ENCODE data around the gene DLL3. TPM values are rescaled to one million over a fixed set of nuclear protein-coding genes. Genes with fewer than 3 reads are reported as not detected.

DLL3 gene
- total RNA-seq, 2 experiments from 2014 or later, result 4.4 TPM

- no peak for TF ChIP-seq CTCF (conservative IDR thresholded peaks at IDR 0.05; ENCODE audit: low read length)
- no peak for TF ChIP-seq EZH2phosphoT487 (IDR thresholded peaks at IDR 0.05; ENCODE audit: borderline replicate concordance, low read depth, low read length)
- CTCF ChIA-PET (ENCODE audit: unreplicated experiment), result no interaction called here
- BruUV-seq (replicated peaks), result no TSS peak
- Histone ChIP-seq H3K36me3 (ENCODE audit: insufficient read depth, low read length) (peaks cover 69% of the 10 kb centered on the region), H2AFZ (ENCODE audit: low read length) (no peak overlapping the region), H3K27ac (ENCODE audit: low read depth, low read length, poor library complexity, severe bottlenecking) (no peak overlapping the region), H3K4me2 (ENCODE audit: low read length) (no peak overlapping the region), H3K4me1 (ENCODE audit: insufficient read depth, low read length, poor library complexity, severe bottlenecking) (no peaks in the 10 kb centered on the region), H4K20me1 (ENCODE audit: insufficient read depth, low read length) (no peaks in the 10 kb centered on the region), H3K9me2 (ENCODE audit: insufficient read depth, low read length) (no peaks in the 10 kb centered on the region), H3K4me3 (ENCODE audit: low read depth, low read length, poor library complexity, severe bottlenecking) (no peak overlapping the region), H3K79me2 (ENCODE audit: insufficient read depth, low read depth, low read length) (no peaks in the 10 kb centered on the region), H3K9me3 (ENCODE audit: low read length) (no peaks in the 10 kb centered on the region)
- intact Hi-C loops (cut with micrococcal nuclease; ENCODE audit: unreplicated experiment), result no loop called here
- POLR2A ChIA-PET, result no interaction called here
- no peak for DNase-seq (ENCODE audit: low spot score)
Observed at GRCh38 chr19:39489756-39490155, 9.0 kb upstream of the DLL3 start.

- intact Hi-C loops (cut with micrococcal nuclease; ENCODE audit: unreplicated experiment), result no loop called here
- Histone ChIP-seq H3K4me2 (ENCODE audit: low read length) (no peak overlapping the region), H3K36me3 (ENCODE audit: insufficient read depth, low read length) (peaks cover 45% of the 10 kb centered on the region), H4K20me1 (ENCODE audit: insufficient read depth, low read length) (no peaks in the 10 kb centered on the region), H3K27ac (ENCODE audit: low read depth, low read length, poor library complexity, severe bottlenecking) (no peak overlapping the region), H3K9me2 (ENCODE audit: insufficient read depth, low read length) (no peaks in the 10 kb centered on the region), H3K79me2 (ENCODE audit: insufficient read depth, low read depth, low read length) (no peaks in the 10 kb centered on the region), H3K9me3 (ENCODE audit: low read length) (no peaks in the 10 kb centered on the region), H2AFZ (ENCODE audit: low read length) (no peak overlapping the region), H3K4me3 (ENCODE audit: low read depth, low read length, poor library complexity, severe bottlenecking) (no peak overlapping the region), H3K4me1 (ENCODE audit: insufficient read depth, low read length, poor library complexity, severe bottlenecking) (peaks cover 3% of the 10 kb centered on the region)
- CTCF ChIA-PET (ENCODE audit: unreplicated experiment), result no interaction called here
- DNase-seq (ENCODE audit: low spot score), result no peak
- BruUV-seq (replicated peaks), result no TSS peak
- POLR2A ChIA-PET, result no interaction called here
- TF ChIP-seq EZH2phosphoT487 (IDR thresholded peaks at IDR 0.05; ENCODE audit: borderline replicate concordance, low read depth, low read length) (no peak), CTCF (conservative IDR thresholded peaks at IDR 0.05; ENCODE audit: low read length) (no peak)
Observed at GRCh38 chr19:39492225-39492624, 6.5 kb upstream of the DLL3 start.

GRCh38 chr19:39492788-39493187 is 6.0 kb upstream of the DLL3 start:
- H3K4me2 ChIP-seq (ENCODE audit: low read length), result no peak overlapping the region
- H3K9me2 ChIP-seq (ENCODE audit: insufficient read depth, low read length), result no peaks in the 10 kb centered on the region
- POLR2A ChIA-PET, result no interaction called here
- no peak overlapping the region for H3K27ac ChIP-seq (ENCODE audit: low read depth, low read length, poor library complexity, severe bottlenecking)
- no TSS peak for BruUV-seq (replicated peaks)
- no peak overlapping the region for H2AFZ ChIP-seq (ENCODE audit: low read length)
- no peaks in the 10 kb centered on the region for H3K9me3 ChIP-seq (ENCODE audit: low read length)
- CTCF ChIA-PET (ENCODE audit: unreplicated experiment), result no interaction called here
- DNase-seq (ENCODE audit: low spot score), result no peak
- intact Hi-C loops (cut with micrococcal nuclease; ENCODE audit: unreplicated experiment), result no loop called here
- no peaks in the 10 kb centered on the region for H3K79me2 ChIP-seq (ENCODE audit: insufficient read depth, low read depth, low read length)
- H3K4me3 ChIP-seq (ENCODE audit: low read depth, low read length, poor library complexity, severe bottlenecking), result no peak overlapping the region
- TF ChIP-seq CTCF (conservative IDR thresholded peaks at IDR 0.05; ENCODE audit: low read length), result no peak
- no peak for TF ChIP-seq EZH2phosphoT487 (IDR thresholded peaks at IDR 0.05; ENCODE audit: borderline replicate concordance, low read depth, low read length)
- peaks cover 43% of the 10 kb centered on the region for H3K36me3 ChIP-seq (ENCODE audit: insufficient read depth, low read length)
- H4K20me1 ChIP-seq (ENCODE audit: insufficient read depth, low read length), result no peaks in the 10 kb centered on the region
- peaks cover 9% of the 10 kb centered on the region for H3K4me1 ChIP-seq (ENCODE audit: insufficient read depth, low read length, poor library complexity, severe bottlenecking)
